ENCODE data around the gene TTL.
A peak's percentile ranks its signal among the peaks of the same experiment; 100 is the strongest.
"Not testable (repeated sequence)": the region's sequence is repeated elsewhere in the genome, so short reads cannot be mapped to it uniquely, and the experiment has no call there.

TTL gene

GRCh38 chr2:112481528-112482233 is at the start of gene TTL:
Gene TTL (plus strand): TSS chr2:112482156. CDS start chr2:112482345, 189 bp downstream.
- peak; percentile 60 for DNase-seq (ENCODE audit: low read depth, low spot score)

GRCh38 chr2:112432390-112432734 is 49.6 kb upstream of the TTL start:
- DNase-seq (ENCODE audit: low read depth, low spot score), result not testable (repeated sequence)

- not testable (repeated sequence) for DNase-seq (ENCODE audit: low read depth, low spot score)
These were observed 49.0 kb upstream of the TTL start for GRCh38 chr2:112432735-112433479.

DNA sequence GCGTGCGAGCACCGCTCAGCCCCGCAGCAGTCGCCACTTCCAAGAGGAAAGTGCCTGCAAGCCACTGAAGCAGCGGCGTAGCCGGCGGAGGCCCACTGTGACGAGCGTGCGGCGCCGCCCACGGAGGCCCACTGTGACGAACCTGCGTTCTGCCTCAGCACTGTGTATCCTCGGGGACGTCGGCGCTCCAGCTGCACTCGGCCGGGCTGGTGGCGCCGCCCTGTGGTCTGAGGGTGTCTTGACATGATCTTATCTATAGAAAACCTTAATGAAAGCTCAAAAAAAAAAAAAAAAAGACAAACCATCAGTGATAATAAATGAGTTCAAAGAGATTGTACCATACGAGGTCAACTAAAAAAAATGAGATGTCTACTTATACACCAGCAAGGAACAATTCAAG is 48.5 kb upstream of the TTL start, which contains the start of gene RGPD8:
TSS of gene RGPD8 (minus strand) at position 166 of the 400 bp plus-strand sequence. CDS start 192 bp downstream, outside the sequence.
- peak; percentile 68 for DNase-seq (ENCODE audit: low read depth, low spot score)

- DNase-seq (ENCODE audit: low read depth, low spot score), result no peak
These were observed 47.8 kb upstream of the TTL start for GRCh38 chr2:112433932-112434730.

DNA sequence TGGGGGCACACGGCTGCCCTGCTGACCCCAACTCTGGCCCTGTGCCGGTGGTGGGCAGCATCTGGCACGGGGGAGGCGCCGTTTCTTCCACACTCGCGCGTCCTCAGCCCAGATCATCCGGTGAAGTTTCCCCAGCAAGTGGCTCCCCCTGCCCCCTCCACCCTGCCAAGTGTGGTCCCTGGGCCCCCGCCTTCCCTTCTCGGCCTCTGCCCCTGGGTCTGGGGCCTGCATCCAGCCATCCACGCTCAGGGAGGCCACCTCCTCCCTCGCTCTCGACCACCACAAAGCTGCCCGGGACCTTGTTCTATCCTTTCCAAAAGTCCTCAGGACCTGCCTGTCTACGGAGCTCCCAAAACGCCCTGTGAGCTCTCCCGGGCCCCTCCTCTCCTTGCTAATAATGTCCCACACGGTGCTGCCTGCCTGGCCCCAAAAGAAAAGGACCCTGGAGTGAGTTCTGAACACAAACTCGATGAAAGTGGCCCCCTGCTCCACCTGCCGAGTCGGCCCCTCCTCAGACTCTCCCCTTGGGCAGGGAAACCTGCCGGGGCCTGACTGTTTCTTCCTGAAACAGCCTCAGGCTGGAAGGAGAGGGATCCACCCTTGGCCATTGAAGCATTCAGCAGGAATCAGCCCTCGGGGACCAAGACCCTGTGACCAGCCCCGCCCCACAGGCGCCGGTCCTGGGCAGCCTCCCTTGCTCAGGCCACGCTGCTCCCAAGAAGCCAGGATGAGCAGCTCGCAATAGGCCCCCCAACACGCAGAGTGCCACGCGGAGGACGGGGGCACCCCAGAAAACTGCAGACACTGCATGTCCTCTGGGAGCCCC is 46.9 kb upstream of the TTL start:
- DNase-seq (ENCODE audit: low read depth, low spot score), result not testable (repeated sequence)

- not testable (repeated sequence) for DNase-seq (ENCODE audit: low read depth, low spot score)
These were observed 46.1 kb upstream of the TTL start for GRCh38 chr2:112435716-112436431.

DNA sequence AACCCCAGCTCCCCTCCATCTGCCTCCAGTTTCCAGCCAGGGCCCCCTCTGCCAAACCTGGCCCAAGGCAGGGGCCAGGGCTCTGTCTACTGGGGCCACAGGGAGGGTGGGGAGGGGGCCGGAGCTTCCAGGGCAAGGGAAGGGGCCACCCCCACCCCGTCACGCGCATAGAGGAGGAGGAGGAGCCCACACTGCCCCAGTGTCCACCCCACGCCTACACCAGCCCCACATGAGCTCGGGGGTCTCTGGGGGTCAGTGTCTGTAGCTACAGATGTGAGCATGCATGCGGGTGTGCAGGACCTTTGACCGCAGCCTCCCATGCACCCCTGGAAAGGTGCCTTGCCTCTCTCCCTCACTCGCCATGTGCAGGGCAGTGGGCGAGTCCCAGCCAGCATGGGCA is 45.0 kb upstream of the TTL start:
- not testable (repeated sequence) for DNase-seq (ENCODE audit: low read depth, low spot score)

- not testable (repeated sequence) for DNase-seq (ENCODE audit: low read depth, low spot score)
These were observed 44.5 kb upstream of the TTL start for GRCh38 chr2:112437405-112437831.

GRCh38 chr2:112438603-112439261 is 43.2 kb upstream of the TTL start:
- not testable (repeated sequence) for DNase-seq (ENCODE audit: low read depth, low spot score)

DNA sequence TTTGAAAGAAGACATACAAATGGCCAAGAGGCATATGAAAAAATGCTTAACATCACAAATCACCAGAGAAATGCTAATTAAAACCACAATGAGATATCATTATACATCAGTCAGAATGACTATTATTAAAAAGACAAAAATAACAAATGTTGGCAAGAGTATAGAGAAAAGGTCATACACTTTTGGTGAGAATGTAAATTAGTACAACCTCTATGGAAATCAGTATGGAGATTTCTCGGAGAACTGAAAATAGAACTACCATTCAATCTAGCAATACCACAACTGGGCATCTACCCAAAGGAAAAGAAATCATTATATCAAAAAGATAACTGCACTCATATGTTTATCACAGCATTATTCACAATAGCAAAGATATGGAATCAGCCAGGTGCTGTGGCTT is 37.7 kb upstream of the TTL start:
- not testable (repeated sequence) for DNase-seq (ENCODE audit: low read depth, low spot score)

DNA sequence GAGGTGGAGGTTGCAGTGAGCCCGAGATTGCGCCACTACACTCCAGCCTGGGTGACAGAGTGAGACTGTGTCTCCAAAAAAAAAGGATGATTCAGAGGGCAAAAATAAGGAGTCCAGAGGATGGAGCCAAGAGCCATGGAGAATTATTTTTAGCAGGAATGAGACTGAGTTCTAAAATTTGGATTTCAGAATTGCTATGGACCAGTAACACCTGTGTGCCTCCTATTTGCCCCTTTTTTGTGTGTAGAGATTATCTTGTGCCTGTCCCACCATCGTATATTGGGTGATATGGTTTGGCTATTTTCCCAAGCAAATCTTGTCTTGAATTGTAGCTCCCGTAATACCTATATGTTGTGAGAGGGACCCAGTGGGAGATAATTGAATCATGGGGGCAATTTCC is 32.1 kb upstream of the TTL start:
- no peak for DNase-seq (ENCODE audit: low read depth, low spot score)

GRCh38 chr2:112451317-112451716 is 30.6 kb upstream of the TTL start:
- DNase-seq (ENCODE audit: low read depth, low spot score), result no peak

GRCh38 chr2:112454586-112454985 is 27.4 kb upstream of the TTL start:
- no peak for DNase-seq (ENCODE audit: low read depth, low spot score)

- DNase-seq (ENCODE audit: low read depth, low spot score), result no peak
These were observed 22.6 kb upstream of the TTL start for GRCh38 chr2:112459372-112459771.

DNA sequence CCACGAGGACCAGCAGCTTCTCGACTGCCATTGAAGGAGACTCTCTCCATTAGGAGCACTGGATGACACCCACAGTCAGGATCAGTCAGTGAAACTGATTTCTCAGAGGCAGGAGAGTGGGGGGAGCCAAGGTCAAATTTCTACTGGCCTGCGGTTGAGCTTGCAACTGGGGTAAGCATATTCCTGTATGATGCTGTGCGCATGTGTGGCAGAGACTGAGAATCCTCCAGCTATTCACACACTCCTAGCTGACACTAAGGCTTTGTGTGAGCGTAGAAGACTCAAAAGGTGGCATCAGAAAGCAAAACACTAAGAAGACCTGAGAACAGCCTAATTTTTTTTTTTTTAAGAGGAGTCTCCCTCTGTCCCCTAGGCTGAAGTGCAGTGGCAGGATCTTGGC is 19.8 kb upstream of the TTL start:
- no peak for DNase-seq (ENCODE audit: low read depth, low spot score)

GRCh38 chr2:112463256-112463655 is 18.7 kb upstream of the TTL start:
- no peak for DNase-seq (ENCODE audit: low read depth, low spot score)

DNA sequence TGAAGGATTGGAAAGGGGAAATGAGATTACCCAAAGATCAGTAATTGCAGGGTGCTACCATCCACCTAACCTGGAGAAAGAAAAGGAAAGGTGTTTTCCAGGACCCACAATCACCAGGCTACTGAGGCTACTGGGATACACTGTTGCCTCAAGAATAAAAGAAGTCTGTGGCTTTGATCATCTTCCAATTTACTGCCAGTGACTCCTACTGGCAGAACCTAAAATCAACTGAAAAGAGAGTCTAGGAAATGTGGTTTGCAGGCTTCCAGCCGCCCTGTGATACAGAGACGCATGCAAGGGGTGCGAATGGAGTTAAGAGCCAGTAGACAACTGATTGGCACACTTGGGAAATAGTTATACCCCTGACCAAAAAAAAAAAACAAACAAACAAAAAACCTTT is 16.6 kb upstream of the TTL start:
- no peak for DNase-seq (ENCODE audit: low read depth, low spot score)

DNA sequence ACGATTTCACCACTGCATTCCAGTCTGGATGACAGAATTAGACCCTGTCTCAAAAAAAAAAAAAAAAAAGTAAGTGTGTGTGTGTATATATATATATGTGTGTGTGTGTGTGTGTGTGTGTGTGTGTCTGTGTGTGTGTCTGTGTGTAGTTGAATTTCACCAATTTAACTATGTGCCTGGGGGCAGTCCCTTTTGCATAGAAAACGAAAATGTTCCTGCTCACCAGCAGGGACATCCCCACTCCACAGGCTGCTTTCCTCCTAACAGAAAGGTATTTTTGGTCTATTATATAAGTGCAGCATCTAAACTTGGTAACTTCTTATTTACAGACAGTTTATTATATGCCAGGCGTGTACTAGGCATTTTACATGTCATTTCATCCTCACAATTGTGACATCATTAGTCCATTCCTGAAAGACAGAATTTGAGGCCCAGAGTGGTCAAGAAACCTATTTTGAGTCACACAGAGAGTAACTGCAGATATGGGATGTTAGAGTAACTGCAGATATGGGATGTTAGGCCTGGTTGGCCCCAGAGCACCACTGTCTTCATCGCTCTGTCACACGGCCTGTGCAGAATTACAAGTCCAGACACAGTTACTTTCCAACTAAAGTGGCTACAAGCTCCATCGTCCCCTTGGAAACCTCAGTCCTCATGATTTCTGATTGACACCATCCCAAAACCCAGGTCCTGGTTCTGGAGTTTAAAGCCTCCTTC is 9.3 kb upstream of the TTL start:
- no peak for DNase-seq (ENCODE audit: low read depth, low spot score)
